ENCODE results near the gene PGBD2. TPM values are rescaled to one million over a fixed set of nuclear protein-coding genes. Genes with fewer than 3 reads are reported as not detected.
A peak's percentile ranks its signal among the peaks of the same experiment; 100 is the strongest.

The PGBD2 gene
- total and polyA plus RNA-seq, 5 experiments from 2014 or later, result 5.3 to 14.5 (median 9.9) TPM

- H3K27me3 Mint-ChIP-seq, result peaks cover 8 to 34% (median 18%) of the 10 kb centered on the region in 5 donors
- H3K36me3 Mint-ChIP-seq, result no peaks in the 10 kb centered on the region
- no peak overlapping the region for H3K27ac Mint-ChIP-seq
- H3K4me3 Mint-ChIP-seq, result no peak overlapping the region
- POLR2A ChIA-PET, result no interaction called here
- no peaks in the 10 kb centered on the region for H3K9me3 Mint-ChIP-seq
- H3K4me1 Mint-ChIP-seq, result peaks cover 0 to 3% (median 0%) of the 10 kb centered on the region in 4 donors
- ATAC-seq (no peak), DNase-seq (no peak)
Measured at GRCh38 chr1:248891758-248892157, 14.3 kb upstream of the PGBD2 start.

GRCh38 chr1:248892590-248892989, 13.4 kb upstream of the PGBD2 start:
- Mint-ChIP-seq H3K9me3 (no peaks in the 10 kb centered on the region), H3K4me3 (no peak overlapping the region), H3K36me3 (no peaks in the 10 kb centered on the region), H3K27me3 (peaks cover 8 to 42% (median 20%) of the 10 kb centered on the region in 5 donors), H3K4me1 (peaks cover 0 to 3% (median 0%) of the 10 kb centered on the region in 4 donors), H3K27ac (no peak overlapping the region)
- no peak for DNase-seq
- ATAC-seq, result no peak
- POLR2A ChIA-PET, result no interaction called here

GRCh38 chr1:248894837-248895236, 11.2 kb upstream of the PGBD2 start:
- H3K9me3 Mint-ChIP-seq, result no peaks in the 10 kb centered on the region
- no peaks in the 10 kb centered on the region for H3K36me3 Mint-ChIP-seq
- H3K4me1 Mint-ChIP-seq, result peaks cover 0 to 3% (median 0%) of the 10 kb centered on the region in 4 donors
- POLR2A ChIA-PET, result no interaction called here
- peak overlapping the region in 1 of 10 donors; percentile 60 for H3K27ac Mint-ChIP-seq
- DNase-seq (no peak), ATAC-seq (no peak)
- no peak overlapping the region for H3K4me3 Mint-ChIP-seq
- peaks cover 12 to 60% (median 23%) of the 10 kb centered on the region in 5 donors for H3K27me3 Mint-ChIP-seq

GRCh38 chr1:248897412-248898337, 8.4 kb upstream of the PGBD2 start:
- POLR2A ChIA-PET, result no interaction called here

GRCh38 chr1:248900637-248901036, 5.4 kb upstream of the PGBD2 start:
- Mint-ChIP-seq H3K27ac (no peak overlapping the region), H3K9me3 (no peaks in the 10 kb centered on the region), H3K4me3 (no peak overlapping the region), H3K4me1 (peaks cover 0 to 8% (median 5%) of the 10 kb centered on the region in 4 donors), H3K36me3 (no peaks in the 10 kb centered on the region), H3K27me3 (peaks cover 0 to 37% (median 15%) of the 10 kb centered on the region in 5 donors)
- DNase-seq (no peak), ATAC-seq (no peak)
- POLR2A ChIA-PET, result interaction anchor here (0.6 kb wide), 1 partner anchor 62 kb away, joined by 3 read pairs; no protein-coding TSS in a partner anchor

More at GRCh38 chr1:248897412-248898337, 8.4 kb upstream of the PGBD2 start:
- ATAC-seq (no peak), DNase-seq (no peak)
- Mint-ChIP-seq H3K4me3 (no peak overlapping the region), H3K4me1 (no peaks in the 10 kb centered on the region), H3K27ac (no peak overlapping the region), H3K36me3 (no peaks in the 10 kb centered on the region), H3K27me3 (peaks cover 5 to 47% (median 23%) of the 10 kb centered on the region in 5 donors), H3K9me3 (no peaks in the 10 kb centered on the region)

- ATAC-seq, result no peak
- POLR2A ChIA-PET, result no interaction called here
- H3K27me3 Mint-ChIP-seq, result peaks cover 0 to 28% (median 9%) of the 10 kb centered on the region in 5 donors
- H3K27ac Mint-ChIP-seq, result no peak overlapping the region
- no peak for DNase-seq
- H3K4me1 Mint-ChIP-seq, result peaks cover under 1 to 12% (median 9%) of the 10 kb centered on the region in 4 donors
- no peaks in the 10 kb centered on the region for H3K36me3 Mint-ChIP-seq
- no peaks in the 10 kb centered on the region for H3K9me3 Mint-ChIP-seq
- no peak overlapping the region for H3K4me3 Mint-ChIP-seq
Measured at GRCh38 chr1:248901578-248901977, 4.5 kb upstream of the PGBD2 start.

- H3K36me3 Mint-ChIP-seq, result peaks cover 0 to 14% (median 0%) of the 10 kb centered on the region in 3 donors
- peaks cover 0 to 8% (median 2%) of the 10 kb centered on the region in 5 donors for H3K27me3 Mint-ChIP-seq
- no peaks in the 10 kb centered on the region for H3K9me3 Mint-ChIP-seq
- peak overlapping the region in 3 of 10 donors; percentile 88 to 98 (median 95) for H3K4me3 Mint-ChIP-seq
- peak overlapping the region in 6 of 10 donors; percentile 73 to 99 (median 94) for H3K27ac Mint-ChIP-seq
- H3K4me1 Mint-ChIP-seq, result peaks cover 19 to 41% (median 37%) of the 10 kb centered on the region in 4 donors
- DNase-seq (no peak), ATAC-seq (no peak)
- POLR2A ChIA-PET, result interaction anchor here (1.0 to 1.4 kb wide), 2 partner anchors 31 to 77 kb away, joined by 4 to 5 read pairs; no protein-coding TSS in a partner anchor
Measured at GRCh38 chr1:248904437-248905216, 1.4 kb upstream of the PGBD2 start.

- peaks cover 22 to 49% (median 43%) of the 10 kb centered on the region in 4 donors for H3K4me1 Mint-ChIP-seq
Measured at GRCh38 chr1:248905662-248906008, 400 bp upstream of the PGBD2 start.

GRCh38 chr1:248906753-248907661, 972 bp downstream of the PGBD2 start:
- Mint-ChIP-seq H3K9me3 (no peaks in the 10 kb centered on the region), H3K27ac (peak overlapping the region; percentile 90 to 100 (median 98)), H3K27me3 (no peaks in the 10 kb centered on the region), H3K4me3 (peak overlapping the region; percentile 85 to 99 (median 94)), H3K36me3 (peaks cover 0 to 27% (median 0%) of the 10 kb centered on the region in 3 donors), H3K4me1 (peaks cover 22 to 50% (median 44%) of the 10 kb centered on the region in 4 donors)
- DNase-seq (no peak), ATAC-seq (peak; percentile 45 to 79)
- POLR2A ChIA-PET, result interaction anchor here (0.6 to 1.3 kb wide), 4 partner anchors 34 to 81 kb away, joined by 4 to 5 read pairs (median 4); partner anchors contain the start of genes SH3BP5L and ZNF692

More at GRCh38 chr1:248905662-248906008, 400 bp upstream of the PGBD2 start:
- peak overlapping the region; percentile 88 to 99 (median 98) for H3K4me3 Mint-ChIP-seq
- POLR2A ChIA-PET, result interaction anchor here (1.0 to 1.4 kb wide), 6 partner anchors 31 to 80 kb away, joined by 4 to 11 read pairs (median 5); partner anchors contain the start of genes SH3BP5L, ZNF672 and ZNF692
- ATAC-seq (no peak), DNase-seq (no peak)
- H3K36me3 Mint-ChIP-seq, result peaks cover 0 to 23% (median 0%) of the 10 kb centered on the region in 3 donors
- no peaks in the 10 kb centered on the region for H3K9me3 Mint-ChIP-seq
- H3K27ac Mint-ChIP-seq, result peak overlapping the region; percentile 90 to 99 (median 98)
- peaks cover 0 to 2% (median 0%) of the 10 kb centered on the region in 5 donors for H3K27me3 Mint-ChIP-seq

GRCh38 chr1:248910761-248911160, 4.7 kb downstream of the PGBD2 start:
- no peak for ATAC-seq
- H3K36me3 Mint-ChIP-seq, result peaks cover 5 to 54% (median 7%) of the 10 kb centered on the region in 3 donors
- no peaks in the 10 kb centered on the region for H3K9me3 Mint-ChIP-seq
- H3K27ac Mint-ChIP-seq, result peak overlapping the region in 1 of 10 donors; percentile 50
- H3K4me3 Mint-ChIP-seq, result no peak overlapping the region
- H3K4me1 Mint-ChIP-seq, result peaks cover 35 to 58% (median 48%) of the 10 kb centered on the region in 4 donors
- POLR2A ChIA-PET, result no interaction called here
- H3K27me3 Mint-ChIP-seq, result no peaks in the 10 kb centered on the region
- no peak for DNase-seq

- no peaks in the 10 kb centered on the region for H3K9me3 Mint-ChIP-seq
- peaks cover 22 to 34% (median 24%) of the 10 kb centered on the region in 4 donors for H3K4me1 Mint-ChIP-seq
- DNase-seq, result no peak
- POLR2A ChIA-PET, result no interaction called here
- ATAC-seq, result no peak
- peaks cover 5 to 68% (median 24%) of the 10 kb centered on the region in 3 donors for H3K36me3 Mint-ChIP-seq
- H3K27ac Mint-ChIP-seq, result peak overlapping the region in 1 of 10 donors; percentile 1
- H3K4me3 Mint-ChIP-seq, result no peak overlapping the region
- H3K27me3 Mint-ChIP-seq, result no peaks in the 10 kb centered on the region
Measured at GRCh38 chr1:248913933-248914332, 7.9 kb downstream of the PGBD2 start.
